ENCODE results near the gene EPHA4.

EPHA4 gene

DNA sequence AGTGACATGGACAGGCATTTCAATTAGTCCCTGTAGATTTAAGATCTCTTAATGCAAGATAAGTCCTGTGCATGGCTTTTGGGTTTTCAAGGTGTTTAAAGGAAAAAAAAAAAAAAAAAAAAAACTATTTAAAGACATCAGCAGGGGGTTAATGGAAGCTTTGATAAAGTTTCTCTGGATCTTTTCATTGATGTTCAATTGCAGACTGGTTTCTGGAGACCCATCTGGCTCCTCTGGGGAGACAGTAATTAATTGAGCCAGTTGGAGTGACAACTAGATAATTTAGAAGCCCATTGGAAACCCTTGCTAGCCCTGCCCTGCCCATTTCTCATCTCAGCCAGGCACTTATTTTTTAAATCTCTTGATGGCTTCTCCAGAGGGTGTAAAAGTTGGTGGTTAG, 98.7 kb downstream of the EPHA4 start:
- DNase-seq (ENCODE audit: low read depth) = no peak

DNA sequence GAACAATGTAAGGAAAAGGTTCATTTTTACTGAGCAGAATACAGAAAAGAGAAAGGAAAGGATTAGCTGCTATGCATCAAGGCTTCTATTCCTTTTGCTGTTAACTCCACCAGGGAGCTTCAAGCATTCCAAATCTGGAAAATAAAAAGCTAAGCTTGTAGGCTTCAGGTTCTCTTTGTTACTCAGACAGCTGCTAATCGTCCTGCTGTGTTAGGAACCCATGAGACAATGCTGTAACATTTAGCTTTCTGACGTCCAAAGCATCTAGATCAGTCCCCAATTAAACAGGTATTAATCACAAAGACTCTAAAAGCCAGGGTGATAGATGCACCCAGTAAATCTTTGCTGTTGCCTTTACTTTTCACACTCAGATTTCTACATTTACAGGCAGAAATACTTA, 103.8 kb downstream of the EPHA4 start:
- no peak for DNase-seq (ENCODE audit: low read depth)

DNA sequence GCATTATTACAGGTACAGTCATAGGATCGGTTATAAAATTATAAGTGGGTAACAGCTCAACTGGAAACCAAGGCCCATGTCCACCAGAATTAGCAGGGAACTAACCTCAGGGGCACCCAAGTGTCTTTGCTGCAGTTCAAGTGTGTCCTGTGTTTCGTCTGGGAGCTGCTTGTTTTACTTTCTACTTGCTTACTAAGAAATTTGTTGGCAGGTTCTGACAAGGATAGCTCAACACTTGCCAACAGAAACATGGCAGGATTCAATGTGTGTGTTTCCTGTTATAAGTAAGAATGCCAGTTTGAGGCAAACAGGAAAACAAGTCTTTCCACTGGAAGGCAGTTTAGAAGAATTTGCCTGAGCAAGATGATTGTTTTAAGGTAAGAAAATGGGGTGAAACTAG, 104.5 kb downstream of the EPHA4 start:
- DNase-seq (ENCODE audit: low read depth) = no peak

DNA sequence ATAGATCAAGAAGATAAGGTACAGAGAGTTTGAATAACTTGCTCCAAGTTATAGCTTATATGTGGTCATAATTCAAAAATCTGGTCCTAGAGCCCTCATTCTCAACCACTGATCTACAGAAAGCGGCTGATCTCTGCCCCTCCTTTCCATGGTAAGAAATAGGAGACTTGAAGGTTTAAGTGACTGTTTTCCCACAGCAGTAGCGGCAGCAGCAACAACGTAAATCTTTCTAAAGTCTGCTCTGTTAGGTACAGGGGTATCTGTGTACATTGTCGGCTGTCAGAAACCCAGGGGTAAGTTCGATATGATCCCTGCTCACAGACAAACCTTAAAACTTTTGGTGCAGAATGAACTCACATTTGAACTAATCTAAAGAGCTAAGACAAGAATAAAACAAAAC, 105.4 kb downstream of the EPHA4 start:
- DNase-seq (ENCODE audit: low read depth) = no peak

DNA sequence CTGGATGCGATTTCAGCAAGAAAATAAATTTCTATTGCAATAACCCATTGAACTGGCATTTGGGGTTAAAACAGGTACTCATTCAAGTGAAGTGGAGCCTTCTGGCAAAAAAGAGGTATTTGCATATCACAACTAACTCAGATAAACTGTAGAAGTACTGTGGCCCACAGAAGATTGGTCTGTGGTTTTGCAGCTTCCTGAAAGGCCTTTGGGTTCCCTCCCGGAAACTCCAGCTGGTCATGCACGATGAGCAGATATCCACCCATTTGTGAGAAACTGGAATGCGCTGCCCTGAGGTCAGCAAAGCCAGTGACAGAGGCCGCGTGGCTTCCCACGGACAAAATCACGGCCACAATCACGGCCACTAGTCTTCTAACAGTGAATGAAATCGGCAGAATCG, 106.3 kb downstream of the EPHA4 start:
- no peak for DNase-seq (ENCODE audit: low read depth)

DNA sequence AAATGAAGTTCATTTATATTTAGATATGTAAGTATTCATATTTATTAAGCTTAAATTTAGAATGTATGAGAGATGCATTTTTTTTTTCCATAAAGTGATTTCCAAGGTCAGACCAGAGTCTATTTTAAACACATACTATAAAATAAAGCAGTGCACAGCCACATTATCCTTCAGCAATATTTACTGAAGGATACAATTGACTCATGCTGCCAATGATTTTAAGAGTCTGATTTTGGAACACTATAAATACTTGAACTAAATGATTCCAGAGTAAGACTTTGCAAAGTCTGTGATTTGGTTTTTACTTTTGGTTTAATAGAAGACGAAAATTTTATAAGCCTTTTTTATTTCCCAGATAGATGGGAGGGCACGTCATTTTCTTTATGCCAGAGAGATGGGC, 107.1 kb downstream of the EPHA4 start:
- DNase-seq (ENCODE audit: low read depth) = no peak

DNA sequence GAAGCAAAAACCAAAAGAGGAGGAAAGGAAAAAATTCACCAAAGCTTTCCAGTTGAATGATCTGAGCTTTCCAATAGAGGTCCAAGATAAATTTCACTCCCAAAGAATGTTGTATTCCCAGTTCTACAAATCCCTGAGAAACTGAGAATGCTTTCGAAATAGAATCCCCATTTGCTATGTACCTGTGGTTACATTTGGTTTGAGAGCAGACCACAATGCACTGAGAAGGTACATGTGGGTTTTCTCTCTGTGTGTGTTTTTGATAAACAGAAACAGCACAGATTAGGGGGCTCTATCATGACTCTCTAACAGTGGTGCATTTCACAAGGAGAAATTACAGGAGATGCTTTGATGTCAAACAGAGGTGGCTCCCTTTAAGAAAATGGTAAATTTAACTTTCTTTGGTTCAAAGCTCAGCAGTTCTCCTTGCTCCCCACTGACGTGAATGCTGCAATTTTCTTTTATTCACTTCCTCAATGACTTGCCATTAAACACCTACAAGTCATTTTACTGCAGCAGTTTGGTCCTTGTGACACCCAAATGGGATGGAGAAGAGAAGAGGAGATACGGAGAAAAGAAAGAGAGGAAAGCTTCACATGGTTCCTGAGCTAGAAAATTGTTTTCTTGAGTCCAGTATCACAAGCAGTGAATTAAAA, 108.7 kb downstream of the EPHA4 start:
- DNase-seq (ENCODE audit: low read depth) = no peak

DNA sequence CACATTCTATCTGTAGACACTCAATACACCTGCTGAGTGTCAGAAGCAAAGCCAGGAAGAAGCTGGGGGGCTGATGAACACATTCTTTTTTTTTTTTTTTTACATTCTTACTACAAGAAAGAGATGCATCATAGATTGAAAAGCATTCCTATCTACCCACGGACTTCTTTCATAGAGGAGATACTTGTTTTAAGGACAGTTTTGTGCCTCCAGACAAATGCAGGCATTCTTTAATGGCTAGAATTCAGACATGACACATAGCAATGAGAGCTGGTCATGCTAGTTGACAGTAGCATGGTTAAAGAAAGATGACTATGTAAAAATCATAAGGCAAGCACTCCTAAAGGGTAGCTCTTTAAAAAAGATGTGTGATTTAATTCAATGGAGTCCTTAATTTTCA, 110.2 kb downstream of the EPHA4 start:
- DNase-seq (ENCODE audit: low read depth) = no peak

DNA sequence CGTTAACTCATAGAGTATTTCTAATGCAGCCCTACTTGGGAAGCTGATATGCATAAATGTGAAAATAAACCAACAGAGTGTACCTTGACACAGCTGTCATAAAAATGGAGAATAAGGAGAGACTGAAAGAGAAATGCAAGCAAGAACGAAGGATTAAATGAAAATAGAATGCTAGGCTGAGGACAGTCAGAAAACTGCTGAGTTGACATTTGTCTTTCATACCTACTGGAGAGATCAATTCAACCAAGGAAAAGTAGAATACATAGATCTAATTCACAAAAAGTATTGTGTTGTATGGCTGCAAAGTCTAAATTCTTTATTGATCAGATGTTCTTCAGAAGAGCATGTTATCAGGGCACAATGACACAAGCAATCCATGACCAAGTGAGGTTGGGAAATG, 112.0 kb downstream of the EPHA4 start:
- no peak for DNase-seq (ENCODE audit: low read depth)

DNA sequence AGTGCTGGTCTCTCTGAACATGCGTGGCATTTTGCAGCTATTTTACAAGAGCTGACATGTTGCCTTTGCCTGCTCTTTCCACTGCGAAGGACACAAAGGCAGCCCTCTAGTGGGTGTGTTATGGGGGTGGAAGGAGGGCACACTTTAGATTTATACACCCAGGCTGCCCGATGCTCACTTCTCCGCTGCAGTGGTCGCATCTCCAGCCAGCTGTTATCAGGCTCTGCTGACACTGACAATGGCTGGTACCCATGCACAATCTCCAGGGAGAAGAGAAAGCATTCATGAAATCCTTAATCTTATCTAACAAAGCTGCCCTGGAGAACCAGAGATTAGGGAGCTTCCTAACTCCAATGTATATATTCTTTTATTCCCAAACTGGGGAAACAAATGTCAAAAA, 113.5 kb downstream of the EPHA4 start:
- DNase-seq (ENCODE audit: low read depth) = no peak

DNA sequence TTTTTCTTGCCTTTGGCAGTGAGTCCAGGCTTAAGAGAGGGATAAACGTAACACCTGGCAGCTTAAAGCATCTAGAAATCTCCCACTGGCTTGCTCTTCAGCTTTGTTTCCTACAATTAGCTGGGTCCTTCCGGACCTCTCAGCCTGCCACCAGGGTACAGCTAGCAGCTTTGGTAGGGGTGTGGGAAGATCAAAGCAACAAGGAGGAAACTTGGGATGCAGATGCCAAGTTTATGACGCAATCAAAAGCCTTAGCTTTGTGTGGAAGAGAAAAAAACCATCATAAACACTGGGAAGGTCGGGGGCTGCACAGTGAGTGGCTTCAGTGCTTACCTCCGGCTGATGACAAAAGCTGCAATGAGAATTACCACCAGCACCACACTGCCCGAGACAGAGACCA, 116.9 kb downstream of the EPHA4 start:
- no peak for DNase-seq (ENCODE audit: low read depth)

DNA sequence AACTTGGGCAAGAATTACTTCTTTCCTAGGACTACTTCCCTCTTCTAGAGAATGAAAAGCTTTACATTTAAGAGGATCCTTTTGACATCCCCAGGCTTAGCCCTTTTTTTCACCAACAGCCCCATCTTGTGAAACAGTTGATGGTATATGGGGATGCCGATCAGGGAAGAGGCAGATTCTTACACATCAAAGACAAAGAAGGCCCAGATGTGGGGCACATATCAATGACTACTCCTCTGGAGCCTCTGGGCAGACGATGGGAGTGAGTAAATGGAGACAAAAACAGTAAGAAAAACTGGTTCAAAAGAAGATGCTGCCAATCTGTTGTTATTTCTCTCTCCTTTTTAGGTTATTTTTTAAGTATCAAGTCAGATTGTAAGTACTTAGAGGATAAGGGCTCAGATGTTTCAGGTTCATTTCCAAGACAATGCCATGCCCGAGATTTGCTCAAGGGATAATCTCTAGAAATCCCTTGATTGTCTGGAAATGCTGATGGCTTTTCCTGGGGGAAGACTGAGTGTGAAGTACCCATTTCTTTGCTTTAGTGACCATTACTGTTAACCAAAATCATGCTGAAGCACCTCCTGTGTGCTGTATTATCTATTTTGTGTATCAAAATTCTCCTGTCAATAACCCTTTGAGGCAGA, 117.5 kb downstream of the EPHA4 start:
- no peak for DNase-seq (ENCODE audit: low read depth)

DNA sequence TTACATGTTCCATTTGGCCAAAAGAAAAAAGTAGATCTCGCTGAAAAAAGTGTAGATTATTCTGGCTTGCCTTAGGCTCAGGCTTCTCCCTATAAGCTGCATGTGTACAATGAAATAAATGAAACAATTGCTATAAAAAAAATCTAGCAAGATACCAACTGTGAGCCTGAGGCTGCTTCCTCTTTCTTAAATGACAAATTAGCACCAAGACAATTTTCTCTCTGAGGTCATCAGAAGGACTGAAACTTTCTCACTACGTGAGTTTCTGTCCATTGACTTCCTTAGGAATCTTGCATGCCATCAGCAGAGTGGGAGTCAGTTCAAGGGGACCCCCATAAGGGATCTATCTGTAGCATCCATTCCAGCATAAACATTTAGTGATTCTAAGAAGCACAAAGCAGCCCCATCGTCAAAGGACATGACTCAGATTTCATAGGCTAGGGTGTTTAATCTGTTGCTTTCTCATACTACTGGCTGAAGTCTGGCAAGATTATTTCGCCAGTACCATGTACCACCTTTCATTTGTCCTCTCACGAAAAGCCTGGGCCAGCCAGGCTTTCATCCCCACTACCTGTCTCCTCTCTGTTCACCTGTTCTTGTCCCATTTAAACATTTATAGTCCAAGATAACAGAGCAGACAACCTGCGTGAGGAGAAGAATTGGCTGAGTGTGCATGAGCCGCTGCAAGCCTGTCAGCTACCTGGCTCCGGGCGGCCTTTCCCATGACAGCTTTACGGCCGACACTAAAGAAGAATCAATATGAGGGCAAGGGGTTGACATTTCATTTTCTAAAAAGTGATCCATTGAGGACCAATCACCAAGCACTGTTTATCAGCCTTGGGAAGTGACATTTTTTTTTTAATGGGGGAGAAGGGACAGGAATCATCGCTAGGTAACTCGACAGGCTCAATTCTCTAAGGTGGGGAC, 120.0 kb downstream of the EPHA4 start:
- DNase-seq (ENCODE audit: low read depth) = no peak

DNA sequence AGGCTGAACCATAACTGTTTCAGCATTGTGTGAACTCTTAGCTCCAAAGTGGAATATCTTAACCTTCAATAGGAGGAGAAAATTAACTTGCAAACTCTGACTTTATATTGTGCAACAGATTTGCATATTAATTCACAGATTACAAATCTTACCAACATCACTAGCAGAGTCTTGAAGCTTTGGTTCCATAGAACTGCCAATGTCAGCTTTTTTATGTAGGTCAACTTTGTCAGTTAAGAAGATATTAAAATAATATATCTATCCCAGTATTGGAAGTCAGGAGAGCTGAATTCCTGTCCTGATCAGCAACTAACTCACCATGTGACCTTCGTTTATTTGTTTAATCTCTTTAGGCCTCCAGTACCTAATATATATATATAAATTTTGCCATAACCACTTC, 121.8 kb downstream of the EPHA4 start:
- no peak for DNase-seq (ENCODE audit: low read depth)

DNA sequence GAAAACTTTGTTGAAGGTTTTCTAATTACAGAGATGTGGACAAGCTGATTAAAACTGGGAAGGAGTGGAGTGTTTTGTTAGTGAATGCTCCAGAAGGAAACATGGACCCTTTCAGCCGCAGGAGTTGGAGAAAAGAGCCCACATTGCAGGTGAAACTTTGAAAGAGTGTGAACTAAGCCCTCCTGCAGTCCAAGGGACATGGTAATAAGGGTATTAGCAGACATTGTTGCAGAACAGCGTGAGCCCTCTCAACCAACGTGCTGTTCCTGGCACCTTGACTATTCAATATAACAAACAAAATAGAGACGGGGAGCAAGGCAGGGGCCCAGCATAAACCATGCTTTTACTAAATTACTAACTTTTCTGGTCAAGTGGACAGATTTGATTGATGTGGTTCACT, 122.7 kb downstream of the EPHA4 start:
- DNase-seq (ENCODE audit: low read depth) = no peak

DNA sequence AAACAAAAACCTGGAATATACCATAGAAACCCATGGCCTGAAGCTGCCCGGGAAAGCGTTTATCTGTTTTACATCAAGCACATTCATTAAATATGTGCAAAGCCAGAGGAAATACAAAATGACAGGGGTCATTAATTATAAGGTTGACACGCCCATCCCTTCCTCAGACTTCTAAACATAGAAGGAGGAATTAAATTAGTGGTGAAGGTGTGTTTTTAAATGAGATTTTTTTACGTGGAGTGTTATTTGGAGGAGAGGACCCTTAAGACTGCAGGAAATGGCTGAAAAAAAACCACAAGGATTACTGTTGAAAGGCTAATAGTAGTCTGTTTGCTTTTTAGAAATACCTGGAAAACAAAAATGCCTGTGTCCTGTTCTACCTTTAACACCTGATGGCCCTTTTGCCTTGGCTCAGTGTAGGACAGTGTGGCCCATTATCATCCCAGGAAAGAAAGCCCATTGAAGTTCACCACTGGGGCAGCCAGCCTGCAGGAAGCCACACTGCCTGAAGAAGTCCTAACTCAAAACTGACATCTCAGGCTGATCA, 123.2 kb downstream of the EPHA4 start:
- DNase-seq (ENCODE audit: low read depth) = no peak

DNA sequence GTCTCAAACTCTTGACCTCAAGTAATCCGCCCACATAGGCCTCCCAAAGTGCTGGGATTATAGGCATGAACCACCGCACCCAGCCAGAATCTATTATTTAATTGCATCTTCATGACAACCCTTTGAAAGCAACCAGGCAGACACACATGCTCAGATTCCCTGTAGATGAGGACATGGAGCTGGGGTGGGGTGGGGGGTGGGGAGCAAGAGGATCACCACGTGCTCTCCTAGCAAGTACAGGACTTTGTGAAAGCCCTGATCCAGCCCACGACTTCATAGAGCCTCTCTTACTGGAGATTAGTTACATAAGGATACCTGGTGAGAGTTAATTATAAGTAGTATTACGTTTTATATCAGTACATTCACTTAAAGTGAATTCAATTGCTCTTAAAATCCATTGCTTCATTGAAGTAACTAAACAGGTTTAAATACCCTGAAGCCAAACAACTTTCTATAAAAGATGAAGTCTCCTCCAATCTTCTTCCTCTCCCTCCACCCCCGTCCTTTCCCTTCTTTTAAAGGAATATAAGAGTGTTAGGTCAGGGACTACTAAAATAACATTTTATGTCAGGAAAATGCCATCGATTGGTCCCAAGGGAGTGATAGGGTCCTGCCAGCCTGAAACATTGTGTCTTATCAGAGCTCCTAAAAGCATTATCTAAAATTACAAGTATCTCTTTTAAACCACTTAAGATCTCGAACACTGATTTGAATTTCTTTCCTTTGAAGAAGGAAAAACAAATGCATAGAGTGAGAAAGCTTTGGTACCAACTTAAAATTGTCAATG, 123.9 kb downstream of the EPHA4 start:
- no peak for DNase-seq (ENCODE audit: low read depth)

DNA sequence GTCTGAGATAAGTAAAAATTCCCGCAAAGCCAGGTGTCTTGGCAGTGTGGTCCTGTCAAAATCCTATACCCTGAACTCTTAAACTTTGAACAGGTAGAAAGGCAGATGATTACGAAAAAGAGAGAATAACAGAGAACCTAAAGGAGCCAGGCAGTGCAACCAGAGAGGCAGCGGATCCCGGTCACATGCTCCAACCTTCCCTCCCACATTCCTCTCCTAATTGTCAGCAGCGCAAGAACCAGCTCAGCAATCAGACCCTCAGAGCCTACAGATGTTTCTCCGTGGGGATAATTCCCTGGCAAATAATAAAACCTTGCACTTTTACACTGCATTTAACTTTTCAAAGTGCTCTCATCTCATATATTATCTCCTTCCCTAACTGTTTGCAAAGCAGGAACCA, 124.8 kb downstream of the EPHA4 start:
- no peak for DNase-seq (ENCODE audit: low read depth)

DNA sequence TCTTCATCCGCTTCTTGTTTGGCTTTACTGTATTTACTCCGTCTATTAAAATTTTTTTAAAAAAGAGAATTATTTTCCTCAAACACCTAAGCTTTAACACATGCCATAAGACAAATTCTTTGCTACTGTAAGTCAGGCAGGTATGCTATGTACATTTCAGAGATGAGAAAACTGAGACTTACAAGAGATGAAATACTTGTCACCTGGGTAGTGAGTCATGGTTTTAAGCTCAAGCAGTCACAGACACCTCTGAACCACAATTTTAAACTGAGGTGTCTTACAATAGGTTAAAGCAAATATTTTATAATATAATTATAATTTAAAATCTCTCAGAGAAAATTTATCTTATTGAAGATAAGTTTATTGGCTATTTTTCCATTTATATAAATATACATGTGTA, 126.0 kb downstream of the EPHA4 start:
- no peak for DNase-seq (ENCODE audit: low read depth)

DNA sequence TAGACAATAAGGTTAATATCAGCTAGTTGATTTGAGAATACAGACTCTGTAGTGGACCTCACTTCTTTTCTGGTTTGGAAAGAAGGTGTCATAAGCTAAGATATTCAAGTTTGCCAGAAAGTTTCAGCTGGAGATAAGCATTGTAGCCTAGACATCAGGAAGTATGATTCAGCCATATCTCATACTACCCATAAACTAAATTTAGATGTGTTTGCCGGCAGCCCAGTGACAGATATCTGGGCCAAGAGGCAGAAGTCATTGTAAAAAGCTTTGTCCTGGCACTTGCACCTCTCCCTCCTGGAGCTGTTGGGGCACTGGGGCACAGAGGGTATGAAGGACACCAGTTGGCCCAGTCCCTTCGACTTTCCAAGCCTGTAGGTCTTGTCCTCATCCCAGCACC, 128.0 kb downstream of the EPHA4 start:
- no peak for DNase-seq (ENCODE audit: low read depth)

DNA sequence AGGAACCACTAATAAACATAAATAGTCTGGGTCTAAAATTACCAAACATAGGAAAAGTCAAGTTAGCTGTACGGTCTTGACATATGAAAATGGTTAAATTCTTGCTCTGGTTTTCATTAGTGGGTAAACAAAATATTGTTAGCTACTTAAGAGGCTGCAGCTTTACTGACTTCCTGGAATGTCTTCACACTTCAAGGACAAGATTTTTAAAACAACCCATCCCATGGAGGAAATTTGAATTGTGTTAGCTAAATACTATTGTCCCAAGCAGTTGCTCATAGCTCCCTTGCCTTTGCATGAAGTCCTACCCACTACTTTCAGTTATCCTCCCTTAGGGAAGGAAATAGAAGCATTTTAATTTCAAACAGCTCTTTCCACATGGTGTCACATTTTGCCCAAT, 128.5 kb downstream of the EPHA4 start:
- no peak for DNase-seq (ENCODE audit: low read depth)

DNA sequence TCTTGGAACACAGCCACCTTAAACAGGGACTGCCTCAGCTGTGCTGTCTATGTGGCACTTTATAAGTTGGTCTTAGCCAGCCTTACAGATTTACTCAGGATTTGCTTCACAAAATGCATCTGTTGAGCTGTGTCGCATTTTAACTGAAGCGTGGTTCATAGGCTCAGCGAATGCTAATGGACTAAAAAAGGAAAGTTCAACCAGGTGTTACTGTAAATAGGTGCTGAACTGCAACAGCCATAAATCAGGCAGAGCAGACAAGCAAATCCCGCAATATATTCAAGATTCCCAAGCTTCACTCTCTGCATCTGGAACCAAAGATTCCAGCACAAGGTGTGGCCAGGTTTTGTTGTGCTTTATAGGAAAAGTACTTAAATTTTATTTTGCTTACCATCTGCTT, 130.0 kb downstream of the EPHA4 start:
- no peak for DNase-seq (ENCODE audit: low read depth)
